Activated CD8-positive, alpha-beta memory T cell treated with anti-CD3 and anti-CD28 coated beads for 48 hours (primary cell): ENCODE results near the gene AGAP5.
A peak's percentile ranks its signal among the peaks of the same experiment; 100 is the strongest.
"Not testable (repeated sequence)": the region's sequence is repeated elsewhere in the genome, so short reads cannot be mapped to it uniquely, and the experiment has no call there.

Source experiments
- DNase-seq, 3 experiments: peaks; one replicate each; pipeline ENCODE4 v3.0.0-alpha.2; 2020; ENCODE audit warnings: low read depth in 2 of 3, low spot score in 2 of 3

AGAP5 gene

DNA sequence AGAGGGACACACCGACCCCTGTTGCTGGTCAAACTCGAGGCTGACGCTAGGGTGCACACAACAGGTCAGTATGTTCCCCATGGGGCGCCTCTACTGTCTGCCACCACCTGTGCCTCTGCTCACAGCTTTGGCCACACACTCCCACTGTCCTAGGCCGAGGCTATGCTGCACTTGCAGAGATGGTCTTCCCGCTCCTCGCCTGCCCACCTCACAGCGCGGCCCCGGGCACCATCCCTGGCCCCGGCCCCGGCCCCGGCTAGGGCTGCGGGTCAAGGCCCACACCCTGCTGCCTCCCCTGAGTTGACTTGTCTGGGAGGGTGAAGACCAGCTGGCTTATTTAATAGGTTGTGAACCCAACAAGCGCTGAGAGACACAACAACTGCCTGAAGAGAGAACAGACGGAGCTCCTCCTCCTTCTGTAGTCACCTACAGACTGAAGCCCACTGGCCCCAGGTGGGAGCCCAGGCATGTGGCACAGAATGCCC, at the start of gene AGAP5:
AGAP5 (minus strand) TSS at position 435 of the 485 bp plus-strand sequence; CDS start at position 81, 354 bp downstream.
- not testable (repeated sequence) for DNase-seq

DNA sequence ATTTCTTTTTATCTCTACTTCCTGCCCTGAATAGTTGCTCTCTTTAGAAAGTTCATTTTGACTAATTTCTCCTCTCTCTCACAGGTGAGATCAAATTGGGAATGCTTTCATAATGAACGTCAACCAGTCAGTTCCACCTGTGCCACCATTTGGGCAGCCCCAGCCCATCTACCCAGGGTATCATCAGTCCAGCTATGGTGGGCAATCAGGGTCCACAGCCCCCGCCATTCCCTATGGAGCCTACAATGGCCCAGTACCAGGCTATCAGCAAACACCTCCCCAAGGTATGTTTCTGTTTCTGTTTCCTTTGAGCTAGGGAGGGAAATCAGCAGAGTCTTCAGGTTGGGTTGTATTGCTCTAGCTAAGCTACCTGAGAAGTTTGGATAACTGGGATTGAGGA, 48.8 kb upstream of the AGAP5 start:
- no peak for DNase-seq

DNA sequence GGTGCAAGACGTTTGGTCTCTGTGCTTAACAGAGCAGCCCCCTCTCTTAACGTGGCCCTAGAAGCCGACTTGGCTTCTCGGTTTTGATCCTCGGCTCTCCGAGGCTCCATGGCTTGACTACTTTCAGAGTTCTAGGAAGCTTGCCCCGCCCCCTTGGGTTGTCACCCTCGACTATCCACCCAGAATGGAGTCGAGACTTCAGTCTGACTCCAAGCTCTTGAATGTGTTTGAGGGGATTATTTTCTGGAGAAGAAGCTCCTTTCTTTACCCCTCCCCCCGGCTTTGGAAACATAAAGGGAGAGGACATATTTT, 46.7 kb upstream of the AGAP5 start:
- peak in 1 of 3 experiments; percentile 27 for DNase-seq

DNA sequence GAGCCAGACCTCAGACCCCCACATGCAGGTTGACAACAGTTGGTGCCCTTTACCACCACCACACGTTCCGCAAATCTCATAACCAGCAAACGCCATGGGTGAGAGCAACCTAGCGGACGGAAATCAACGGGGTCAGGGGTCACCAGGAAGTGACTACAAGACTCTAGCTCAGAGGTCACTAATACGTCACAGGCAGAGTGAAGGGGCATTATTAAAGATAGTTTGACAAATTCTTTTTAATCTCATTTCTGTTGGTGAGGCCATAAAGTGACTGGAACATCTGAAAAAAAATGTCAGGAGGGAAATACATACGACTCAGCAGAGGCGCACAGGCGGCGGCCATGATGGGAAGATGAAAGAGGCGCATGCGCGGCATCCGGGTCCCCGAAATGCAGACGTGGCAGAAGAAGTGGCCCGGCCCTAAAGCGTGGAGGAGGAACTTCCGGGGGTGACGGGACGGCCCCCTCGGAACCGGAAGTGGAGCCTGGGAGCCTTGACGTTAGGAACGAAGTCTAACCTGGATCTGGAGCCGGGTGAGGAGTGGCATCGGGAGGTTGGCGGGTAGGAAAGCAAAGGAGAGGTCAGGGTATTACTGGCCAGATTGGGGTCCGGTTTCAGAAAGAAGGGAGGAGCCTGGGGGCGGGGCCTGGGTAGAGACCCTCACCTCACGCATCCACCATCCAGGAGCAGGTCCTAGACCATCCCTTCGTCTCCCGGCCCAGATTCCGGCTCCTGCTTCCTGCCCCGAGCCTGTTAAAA, 46.2 kb upstream of the AGAP5 start, which contains the start of gene SEC24C:
SEC24C (plus strand) TSS at position 468 of the 759 bp plus-strand sequence. CDS start 2,461 bp downstream, outside the sequence.
- DNase-seq = peak; percentile 82 to 90 (median 88)

DNA sequence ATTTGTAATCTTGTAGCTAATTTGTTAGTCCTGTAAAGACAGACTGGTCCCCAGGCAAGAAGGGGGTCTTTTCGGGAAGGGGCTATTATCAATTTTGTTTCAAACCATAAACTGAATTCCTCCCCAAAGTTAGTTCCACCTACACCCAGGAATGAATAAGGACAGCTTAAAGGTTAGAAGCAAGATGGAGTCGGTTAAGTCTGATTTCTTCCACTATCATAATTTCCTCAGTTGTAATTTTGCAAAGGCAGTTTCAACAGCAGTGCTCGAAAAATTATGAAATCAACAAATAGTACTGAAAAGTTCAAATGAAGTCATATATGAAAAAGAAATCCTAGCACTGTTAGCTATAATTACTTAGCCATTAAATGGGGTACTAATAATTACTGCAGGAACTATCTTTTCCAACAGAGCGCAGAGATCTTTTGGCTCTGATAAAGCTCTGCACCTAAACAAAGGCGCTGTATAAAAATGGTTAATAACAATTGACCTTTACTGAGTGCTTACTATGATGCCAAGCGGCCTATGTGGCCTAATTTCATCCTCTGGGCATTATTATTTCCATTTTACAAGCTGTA, 45.5 kb upstream of the AGAP5 start:
- DNase-seq = no peak

DNA sequence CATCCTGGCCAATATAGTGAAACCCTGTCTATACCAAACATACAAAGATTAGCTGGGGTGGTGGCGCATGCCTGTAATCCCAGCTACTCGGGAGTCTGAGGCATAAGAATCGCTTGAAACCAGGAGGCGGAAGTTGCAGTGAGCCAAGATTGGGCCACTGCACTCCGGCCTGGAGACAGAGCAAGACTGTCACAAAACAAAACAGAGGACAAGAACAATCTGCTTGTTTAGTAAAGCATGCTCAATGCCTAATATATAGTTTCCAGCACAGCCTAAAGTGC, 44.5 kb upstream of the AGAP5 start:
- no peak for DNase-seq

DNA sequence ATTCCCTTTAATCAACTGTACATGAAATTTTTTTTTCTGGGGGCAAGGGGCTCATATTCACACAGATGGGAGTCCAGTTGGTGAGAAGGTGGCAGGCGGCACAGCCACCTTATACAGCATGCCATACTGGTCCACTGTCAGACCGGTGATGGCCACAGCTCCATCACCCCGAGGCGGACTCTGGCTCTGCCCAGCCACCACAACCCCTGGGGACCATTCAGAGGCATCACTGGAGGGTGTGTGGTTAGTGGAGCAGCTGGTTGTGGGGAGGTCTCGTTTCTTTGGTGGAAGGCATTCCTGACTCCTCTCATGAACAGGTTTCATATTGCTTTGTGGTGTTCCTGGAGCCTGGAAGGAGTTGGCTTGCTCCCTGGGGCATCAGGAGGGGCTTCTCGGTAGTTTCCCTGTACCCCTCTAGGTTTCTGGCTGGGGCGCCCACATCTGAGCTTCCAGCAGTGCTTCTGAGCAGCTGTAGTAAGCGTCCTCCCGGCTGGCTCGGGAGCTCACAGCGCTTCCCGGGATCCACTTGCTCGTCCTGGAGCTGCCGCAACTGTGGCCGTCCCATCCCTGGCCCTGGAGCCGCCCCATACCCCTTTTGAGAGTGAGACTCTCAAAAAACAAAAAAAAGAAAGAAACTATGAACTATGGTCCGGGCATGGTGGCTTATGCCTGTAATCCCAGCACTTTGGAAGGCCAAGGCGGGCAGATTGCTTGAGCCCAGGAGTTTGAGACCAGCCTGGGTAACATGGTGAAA, 42.8 kb upstream of the AGAP5 start:
- DNase-seq = not testable (repeated sequence)

DNA sequence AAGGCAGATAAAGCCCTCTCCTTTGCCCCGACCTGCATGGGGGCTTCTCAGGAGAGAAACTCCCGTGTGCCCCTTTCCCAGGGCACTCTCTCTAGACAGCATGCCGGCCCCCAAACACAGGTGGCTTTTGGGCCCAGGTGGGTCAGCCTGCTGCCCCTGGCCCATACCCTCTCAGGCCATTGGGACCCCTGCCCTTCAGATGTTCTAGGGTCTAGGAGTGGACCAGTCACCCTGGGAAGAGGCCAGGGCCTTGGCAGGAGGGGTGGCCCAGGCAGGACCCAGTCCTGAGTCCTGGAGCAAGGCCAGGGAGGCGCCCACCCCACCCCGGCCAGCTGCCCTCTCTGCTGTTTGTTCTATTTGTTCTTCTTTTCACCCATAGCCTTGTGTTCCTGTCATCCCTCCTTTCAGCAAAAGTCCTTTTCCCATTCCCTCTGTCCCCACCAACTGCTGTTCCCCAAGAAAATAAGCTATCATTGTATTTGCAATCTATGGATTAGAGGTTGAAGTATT, 36.9 kb upstream of the AGAP5 start:
- DNase-seq = no peak

DNA sequence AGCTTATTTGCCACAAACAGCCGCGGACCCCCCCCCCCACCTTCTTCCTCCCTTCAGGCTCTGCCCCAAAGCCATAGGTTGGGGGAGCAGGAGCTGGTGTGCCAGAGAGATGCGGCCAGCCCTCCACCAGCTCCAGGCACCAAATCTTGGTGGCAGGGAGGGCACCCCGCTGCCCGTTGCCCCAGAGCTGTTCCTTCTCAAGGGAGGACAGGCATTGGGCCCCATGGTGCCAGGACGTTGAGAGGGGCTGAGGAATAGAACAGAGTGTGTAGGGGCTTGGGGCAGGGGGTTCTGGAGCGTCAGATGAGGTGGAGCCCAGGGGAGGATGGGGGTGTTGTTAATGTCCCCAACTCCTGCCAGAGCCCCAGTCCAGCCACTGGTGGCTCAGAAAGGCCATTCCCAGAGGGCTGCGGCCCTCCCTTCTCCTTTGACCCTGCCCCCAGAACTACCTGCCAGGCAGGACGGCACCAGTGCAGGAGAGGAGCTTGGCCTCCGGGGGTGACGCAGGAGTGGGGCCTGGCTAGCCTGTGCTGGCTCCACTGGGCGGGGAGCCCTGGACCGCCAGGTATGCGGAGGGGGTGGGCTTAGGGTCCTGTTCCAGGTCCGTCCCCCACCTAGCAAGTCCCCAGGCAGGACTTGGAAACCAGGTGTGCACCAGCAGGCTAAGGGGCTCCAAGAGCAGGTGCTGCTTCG, 36.3 kb upstream of the AGAP5 start:
- no peak for DNase-seq

DNA sequence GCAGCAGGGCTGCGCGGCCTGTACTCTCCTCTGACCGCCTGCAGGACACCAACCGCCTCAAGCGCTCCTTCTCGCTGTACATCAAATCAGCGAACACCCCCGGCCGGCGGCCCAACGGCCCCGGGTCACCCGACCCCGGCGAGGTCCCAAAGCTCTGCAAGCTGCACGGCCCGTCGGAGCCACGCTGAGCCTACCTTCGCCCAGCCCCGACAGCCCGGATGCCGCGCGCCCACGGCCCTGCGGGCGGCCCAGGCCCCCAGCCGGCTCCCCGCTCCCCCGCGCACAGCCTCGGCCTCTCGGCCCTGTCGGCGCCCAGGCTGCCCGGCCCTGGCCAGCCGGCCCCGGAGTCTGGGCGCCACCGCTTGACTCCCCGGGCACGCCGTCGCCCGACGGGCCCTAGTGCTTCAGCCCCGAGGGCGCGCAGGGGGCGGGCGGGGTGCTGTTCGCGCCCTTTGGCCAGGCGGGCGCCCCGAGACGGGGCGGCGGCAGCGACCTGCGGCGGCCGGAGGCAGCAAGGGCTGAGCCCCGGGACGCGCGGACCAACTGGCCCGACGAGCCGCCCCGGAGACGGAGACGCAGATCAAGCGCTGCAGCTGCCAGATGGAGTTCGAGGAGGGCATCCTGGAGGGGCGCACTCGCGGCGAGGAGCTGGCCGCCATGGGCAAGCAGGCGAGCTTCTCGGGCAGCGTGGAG, 35.2 kb upstream of the AGAP5 start:
- no peak for DNase-seq

DNA sequence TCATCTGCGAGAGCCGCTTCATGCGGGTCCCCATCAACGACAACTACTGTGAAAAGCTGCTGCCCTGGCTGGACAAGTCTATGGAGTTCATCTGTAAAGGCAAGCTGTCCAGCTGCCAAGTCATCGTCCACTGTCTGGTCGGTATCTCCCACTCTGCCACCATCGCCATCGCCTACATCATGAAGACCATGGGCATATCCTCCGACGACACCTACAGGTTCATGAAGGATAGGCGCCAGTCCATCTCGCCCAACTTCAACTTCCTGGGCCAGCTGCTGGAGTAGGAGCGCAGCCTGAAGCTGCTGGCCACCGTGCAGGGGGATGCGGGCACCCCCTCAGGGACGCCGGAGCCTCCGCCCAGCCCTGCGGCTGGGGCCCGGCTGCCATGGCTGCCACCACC, 34.5 kb upstream of the AGAP5 start:
- DNase-seq = no peak

DNA sequence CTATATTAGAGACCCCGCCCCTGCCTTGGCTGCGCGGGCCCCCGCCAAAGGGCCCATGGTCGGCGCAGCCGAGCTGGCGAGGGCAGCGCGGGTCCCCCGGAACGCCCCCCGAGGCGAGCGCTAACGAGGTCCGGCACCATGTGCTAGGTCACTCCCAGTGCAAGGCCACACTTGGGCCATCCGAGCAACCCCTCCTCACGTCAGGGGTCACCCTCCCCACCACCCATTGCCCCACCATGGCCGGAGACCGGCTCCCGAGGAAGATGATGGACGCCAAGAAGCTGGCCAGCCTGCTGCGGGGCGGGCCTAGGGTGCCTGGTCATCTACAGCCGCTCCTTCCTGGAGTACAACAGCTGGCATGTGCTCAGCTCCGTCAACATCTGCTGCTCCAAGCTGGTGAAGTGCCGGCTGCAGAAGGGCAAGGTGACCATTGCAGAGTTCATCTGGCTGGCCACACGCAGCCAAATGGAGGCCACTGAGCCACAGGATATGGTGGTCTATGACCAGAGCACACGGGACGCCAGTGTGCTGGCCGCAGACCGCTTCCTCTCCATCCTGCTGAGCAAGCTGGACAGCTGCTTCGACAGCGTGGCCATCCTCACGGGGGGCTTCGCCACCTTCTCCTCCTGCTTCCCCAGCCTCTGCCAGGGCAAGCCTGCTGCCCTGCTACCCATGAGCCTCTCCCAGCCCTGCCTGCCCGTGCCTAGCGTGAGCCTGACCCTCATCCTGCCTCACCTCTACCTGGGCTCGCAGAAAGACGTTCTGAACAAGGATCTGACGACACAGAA, 33.9 kb upstream of the AGAP5 start:
- DNase-seq = no peak

DNA sequence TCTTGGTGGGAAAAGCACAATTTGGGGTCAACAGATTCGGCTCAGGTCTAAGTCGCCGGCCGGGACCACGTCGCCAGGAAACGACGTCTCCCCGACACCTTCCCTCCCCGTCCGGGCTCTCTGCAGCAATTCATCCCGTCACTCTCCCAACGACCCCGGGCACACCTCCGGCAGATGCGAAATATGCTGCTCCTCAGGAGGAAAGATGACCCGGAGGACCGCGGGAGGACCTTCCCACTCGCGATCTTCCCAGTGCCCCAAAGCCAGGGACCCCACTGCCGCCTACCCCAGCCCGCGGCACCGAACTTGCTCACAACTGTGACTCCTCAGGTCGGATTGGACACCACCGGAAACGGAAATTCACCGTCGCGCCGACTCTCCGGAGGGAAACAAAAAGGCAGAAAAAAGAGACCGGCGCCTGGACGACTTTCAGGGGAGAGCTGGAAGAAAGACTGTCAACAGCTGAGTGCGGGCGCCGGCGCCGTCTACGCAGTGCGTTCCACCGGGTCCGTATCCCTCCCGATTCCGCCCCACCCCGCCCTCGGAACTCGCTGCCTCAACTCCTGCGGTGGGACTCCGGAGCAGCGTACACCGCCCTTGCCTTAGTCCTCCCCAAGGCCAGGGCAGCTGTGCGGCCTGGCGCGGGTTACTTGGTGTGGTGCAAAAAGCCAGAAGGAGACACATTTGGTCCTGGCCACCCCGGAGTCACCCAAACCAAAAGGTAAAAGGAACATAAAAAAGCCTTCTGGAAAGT, 32.4 kb upstream of the AGAP5 start:
- DNase-seq = peak; percentile 86 to 95 (median 93)

DNA sequence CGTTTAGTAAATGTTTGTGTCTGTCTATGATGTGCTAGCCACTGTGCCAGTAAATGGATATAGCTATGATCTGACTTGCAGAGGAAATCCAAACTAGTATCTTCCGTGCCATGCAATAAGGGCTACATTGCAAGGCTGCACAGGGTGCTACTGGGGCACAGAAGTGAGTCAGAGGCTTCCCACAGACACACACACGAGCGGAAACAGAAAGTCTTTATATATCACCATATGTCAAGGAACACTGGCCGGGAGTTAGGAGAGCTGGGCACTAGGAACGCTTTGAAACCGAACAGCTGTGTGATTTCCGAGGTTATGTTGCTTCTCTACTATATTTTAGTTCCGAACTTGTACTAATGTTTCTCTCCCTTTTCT, 31.9 kb upstream of the AGAP5 start:
- DNase-seq = peak in 1 of 3 experiments; percentile 9

DNA sequence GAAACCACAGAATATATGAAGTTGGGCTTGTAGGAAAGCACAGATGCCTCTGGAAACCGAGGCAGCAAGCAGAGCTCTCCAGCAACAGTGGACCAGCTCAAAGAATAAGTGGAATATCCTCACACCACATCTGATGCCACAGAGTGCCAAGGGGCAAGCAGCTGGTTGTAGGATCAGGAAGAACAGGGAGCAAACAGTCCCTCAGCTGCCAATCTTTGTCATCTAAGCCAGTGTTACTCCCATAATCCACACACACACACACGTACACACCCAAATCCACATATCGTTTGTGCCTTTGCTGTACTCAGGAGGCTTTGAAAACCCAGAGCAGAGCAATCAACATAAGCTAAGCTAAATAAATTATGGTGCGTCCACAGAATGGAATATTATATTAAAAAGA, 25.6 kb upstream of the AGAP5 start:
- DNase-seq = no peak

DNA sequence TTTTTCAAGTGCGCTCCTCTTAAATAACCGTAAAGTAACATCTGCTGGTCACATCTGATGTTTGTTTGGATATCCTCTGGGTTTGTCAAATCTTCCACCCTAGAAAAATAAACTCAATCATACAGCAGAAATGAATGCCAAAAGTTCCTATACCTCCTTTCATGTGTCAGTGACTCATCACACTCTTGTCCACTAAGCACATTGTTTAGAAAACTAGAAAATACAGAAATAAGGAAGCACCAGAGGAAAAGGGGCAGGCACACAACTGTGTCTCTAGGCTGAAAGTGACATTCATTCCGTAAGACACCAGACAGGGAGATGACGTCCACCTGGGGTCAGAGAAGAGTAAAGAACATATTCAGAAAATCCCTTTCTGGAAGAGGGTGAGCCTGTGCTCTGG, 22.7 kb upstream of the AGAP5 start:
- not testable (repeated sequence) for DNase-seq

DNA sequence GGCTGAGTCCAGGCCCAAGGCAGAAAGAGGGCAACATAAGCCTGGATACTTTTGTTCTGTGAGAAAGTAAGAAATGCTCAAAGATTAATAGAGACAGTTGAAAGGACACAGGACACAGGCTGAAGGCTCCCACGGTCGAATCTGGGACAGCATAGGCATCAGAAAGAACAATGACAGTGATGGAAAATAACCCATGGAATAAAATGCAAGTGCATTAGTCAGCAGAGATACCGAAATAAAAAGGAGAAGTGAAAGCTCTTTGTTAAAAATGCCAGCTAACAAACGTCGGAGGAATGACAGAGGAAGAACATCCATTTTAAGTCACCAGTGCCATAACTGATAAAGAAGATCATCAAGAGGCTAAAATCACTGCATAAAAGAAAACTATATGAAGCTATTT, 19.6 kb upstream of the AGAP5 start:
- DNase-seq = no peak

DNA sequence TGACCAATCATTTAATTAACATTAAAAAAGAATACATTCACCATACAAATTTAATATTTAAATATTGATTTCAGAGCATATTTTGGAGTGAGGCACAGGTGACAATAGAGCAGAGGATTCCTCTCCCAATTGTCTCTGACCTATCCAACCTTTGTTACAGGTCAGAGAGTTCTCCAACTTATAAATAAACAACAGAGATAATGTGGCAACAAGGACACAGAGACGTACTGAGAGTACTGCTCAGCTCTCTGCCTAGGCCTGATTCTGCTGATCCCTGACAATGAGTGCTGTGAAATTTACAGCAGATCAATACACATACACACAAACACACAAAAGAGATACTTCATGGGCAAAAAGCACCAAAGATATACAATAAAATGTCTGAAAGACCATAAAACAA, 18.3 kb upstream of the AGAP5 start:
- no peak for DNase-seq
